Upper lobe of right lung (tissue), 1 donor: Measurements from ENCODE around the gene EIF1. TPM values are rescaled to one million over a fixed set of nuclear protein-coding genes. Genes with fewer than 3 reads are reported as not detected.

Experiments used
- ATAC-seq: fragments of 200-7000 bp; cut with Tn5 transposase; one replicate; pipeline ENCODE4 v1.9.1; 2020; ENCODE audit warnings: mild to moderate bottlenecking, moderate library complexity
- DNase-seq: peaks from one replicate; pipeline ENCODE4 v3.0.0-alpha.2; 2020
- H3K27ac ChIP-seq: fragments of 200-600 bp; one replicate; pipeline ENCODE4 v1.8.0; 2022
- H3K27me3 ChIP-seq: fragments of 200-600 bp; one replicate; pipeline ENCODE4 v1.8.0; 2022; ENCODE audit warnings: mild to moderate bottlenecking
- H3K36me3 ChIP-seq: fragments of 200-600 bp; one replicate; pipeline ENCODE4 v1.8.0; 2022
- H3K4me1 ChIP-seq: fragments of 200-600 bp; one replicate; pipeline ENCODE4 v1.8.0; 2022
- H3K4me3 ChIP-seq: fragments of 200-600 bp; one replicate; pipeline ENCODE4 v1.8.0; 2022; ENCODE audit warnings: mild to moderate bottlenecking
- H3K9me3 ChIP-seq: fragments of 200-600 bp; one replicate; pipeline ENCODE4 v1.8.0; 2022
- CTCF ChIP-seq: fragments of 200-600 bp; IDR thresholded peaks from one replicate; pipeline ENCODE4 v1.8.0; 2022; ENCODE audit warnings: antibody characterized with exemption
- intact Hi-C: fragments of 100-400 bp; cut with DNase I; formaldehyde crosslinking; loops from one replicate; pipeline ENCODE4 v1.11.0; 2022
- total RNA-seq: library from RNA; stranded (reverse); fragmentation: NEBNext Ultra II Directional; extraction: Animal tissue kit (Norgen Biotek cat#: 25700); gene quantifications from one replicate; pipeline ENCODE4 v1.2.1, GENCODE V29; 2021
- donor health status: DM: no; HTN: yes; CAD: no; lungs with severe emphysema.

EIF1 gene
- total RNA-seq, 1 donor from 2014 or later = 974 TPM

- TF ChIP-seq CTCF = no peak
- Histone ChIP-seq H3K27me3 (no peaks in the 10 kb centered on the region), H3K36me3 (no peaks in the 10 kb centered on the region), H3K9me3 (no peaks in the 10 kb centered on the region), H3K27ac (peak overlapping the region; percentile 86), H3K4me3 (no peak overlapping the region), H3K4me1 (peaks cover 8% of the 10 kb centered on the region)
- intact Hi-C loops = no loop called here
- ATAC-seq (peak; percentile 65), DNase-seq (peak; percentile 92)
Observed at GRCh38 chr17:41655611-41656111, 33.0 kb upstream of the EIF1 start.

- no peaks in the 10 kb centered on the region for H3K27me3 ChIP-seq
- peaks cover 8% of the 10 kb centered on the region for H3K4me1 ChIP-seq
- no peak overlapping the region for H3K4me3 ChIP-seq
- intact Hi-C loops = no loop called here
- no peak for TF ChIP-seq CTCF
- no peaks in the 10 kb centered on the region for H3K36me3 ChIP-seq
- H3K27ac ChIP-seq = peak overlapping the region; percentile 86
- DNase-seq = no peak
- no peaks in the 10 kb centered on the region for H3K9me3 ChIP-seq
- no peak for ATAC-seq
Observed at GRCh38 chr17:41656249-41657023, 32.2 kb upstream of the EIF1 start.

GRCh38 chr17:41657176-41657754 is 31.4 kb upstream of the EIF1 start:
- ATAC-seq (no peak), DNase-seq (no peak)
- TF ChIP-seq CTCF = no peak
- Histone ChIP-seq H3K9me3 (no peaks in the 10 kb centered on the region), H3K36me3 (no peaks in the 10 kb centered on the region), H3K27ac (peak overlapping the region; percentile 86), H3K4me1 (peaks cover 8% of the 10 kb centered on the region), H3K4me3 (no peak overlapping the region), H3K27me3 (no peaks in the 10 kb centered on the region)
- intact Hi-C loops = no loop called here

GRCh38 chr17:41657936-41658335 is 30.7 kb upstream of the EIF1 start:
- no peak for TF ChIP-seq CTCF
- H3K27ac ChIP-seq = peak overlapping the region; percentile 36
- intact Hi-C loops = no loop called here
- no peaks in the 10 kb centered on the region for H3K9me3 ChIP-seq
- H3K36me3 ChIP-seq = no peaks in the 10 kb centered on the region
- peaks cover 8% of the 10 kb centered on the region for H3K4me1 ChIP-seq
- no peak overlapping the region for H3K4me3 ChIP-seq
- no peak for DNase-seq
- no peaks in the 10 kb centered on the region for H3K27me3 ChIP-seq
- no peak for ATAC-seq

- no peaks in the 10 kb centered on the region for H3K36me3 ChIP-seq
- peaks cover 5% of the 10 kb centered on the region for H3K4me1 ChIP-seq
- H3K4me3 ChIP-seq = no peak overlapping the region
- no peaks in the 10 kb centered on the region for H3K9me3 ChIP-seq
- no peak for DNase-seq
- intact Hi-C loops = no loop called here
- no peak overlapping the region for H3K27ac ChIP-seq
- no peak for ATAC-seq
- no peak for TF ChIP-seq CTCF
- no peaks in the 10 kb centered on the region for H3K27me3 ChIP-seq
Observed at GRCh38 chr17:41658846-41659245, 29.8 kb upstream of the EIF1 start.
